ENCODE data around the gene BAZ2B. TPM values are rescaled to one million over a fixed set of nuclear protein-coding genes. Genes with fewer than 3 reads are reported as not detected.
A peak's percentile ranks its signal among the peaks of the same experiment; 100 is the strongest.

The BAZ2B gene
- polyA plus RNA-seq, 2 of the 4 experiments (the other 2 are of a cell fraction), result 19.6 to 50.6 TPM

DNA sequence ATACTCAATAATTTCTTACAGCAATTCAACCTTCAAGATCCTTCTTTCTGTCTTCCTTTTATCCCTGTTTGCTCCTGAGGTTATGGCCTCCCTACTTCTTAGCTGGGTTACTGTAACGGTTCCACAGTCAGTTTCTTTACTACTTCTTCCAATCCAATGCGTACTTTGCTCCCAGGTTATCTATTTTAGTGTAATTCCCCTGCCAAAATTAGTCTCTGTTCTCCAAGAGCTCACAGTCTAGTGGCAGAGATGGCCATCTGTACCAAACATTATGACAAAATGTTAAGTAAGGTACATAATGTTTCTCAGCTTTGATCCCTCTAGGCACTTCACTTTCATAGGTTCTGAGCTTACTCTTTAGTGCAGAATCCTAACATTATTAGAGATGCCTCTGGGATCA lies 244.8 kb downstream of the BAZ2B start:
- no peak for TF ChIP-seq HEYL (CRISPR knock-in tag; IDR thresholded peaks at IDR 0.05)
- no peak for TF ChIP-seq RAD21 (conservative IDR thresholded peaks at IDR 0.05 in 1 of 2, IDR thresholded peaks at IDR 0.05 in 1 of 2)
- no peak for TF ChIP-seq GATA3 (IDR thresholded peaks at IDR 0.05; ENCODE audit: borderline replicate concordance)
- TF ChIP-seq TFCP2L1 (CRISPR knock-in tag; IDR thresholded peaks at IDR 0.05), result no peak
- no peak for TF ChIP-seq HOXB5 (CRISPR knock-in tag; IDR thresholded peaks at IDR 0.05)
- no peak for TF ChIP-seq TP53 (CRISPR knock-in tag; IDR thresholded peaks at IDR 0.05)
- no peak for TF ChIP-seq HOXB13 (CRISPR knock-in tag; IDR thresholded peaks at IDR 0.05; ENCODE audit: low read depth)
- TF ChIP-seq ZSCAN20 (CRISPR knock-in tag; IDR thresholded peaks at IDR 0.05), result no peak
- TF ChIP-seq MYC (IDR thresholded peaks at IDR 0.05; ENCODE audit: borderline replicate concordance, low read length), result no peak
- TF ChIP-seq EP300 (IDR thresholded peaks at IDR 0.05), result no peak
- TF ChIP-seq HOXA7 (CRISPR knock-in tag; IDR thresholded peaks at IDR 0.05), result no peak
- TF ChIP-seq FOXS1 (CRISPR knock-in tag; IDR thresholded peaks at IDR 0.05), result no peak
- Histone ChIP-seq H3K4me2 (no peak overlapping the region), H3K27ac (no peak overlapping the region), H3K4me3 (no peak overlapping the region), H3K9me3 (no peaks in the 10 kb centered on the region), H3K4me1 (no peaks in the 10 kb centered on the region)
- no peak for ATAC-seq
- no peak for FAIRE-seq
- DNase-seq (ENCODE audit: low read depth in 1 of 2, low spot score in 1 of 2), result no peak
- ChIA-PET POLR2A (no interaction called here), CTCF (interaction anchor here (0.7 kb wide), 1 partner anchor 29 kb away, joined by 3 read pairs; no protein-coding TSS in a partner anchor)
- WGBS (ENCODE audit: missing lambda C conversion rate), result 47% methylated on average over 2 of the region's 2 CpGs

DNA sequence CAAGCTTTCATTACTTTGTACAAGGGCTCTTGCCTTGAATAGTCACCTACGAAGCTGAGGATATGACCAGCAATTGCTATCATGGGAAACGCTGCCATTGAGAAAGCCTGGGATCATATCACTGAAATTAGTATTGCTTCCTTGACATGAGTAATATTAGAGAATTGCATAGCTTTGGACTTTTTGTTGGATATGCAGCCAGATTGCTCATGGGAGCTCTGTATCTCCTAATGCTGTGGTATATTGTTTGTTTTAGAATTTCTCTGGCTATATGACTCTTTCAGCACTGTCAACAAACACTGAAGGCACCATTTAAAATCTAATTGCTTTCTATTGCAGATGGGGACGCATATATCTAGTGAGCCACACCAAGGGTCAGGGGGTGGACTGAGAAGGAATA lies 249.8 kb downstream of the BAZ2B start:
- FAIRE-seq, result no peak
- Histone ChIP-seq H3K4me3 (no peak overlapping the region), H3K4me2 (no peak overlapping the region), H3K9me3 (no peaks in the 10 kb centered on the region), H3K27ac (no peak overlapping the region), H3K4me1 (peaks cover 5% of the 10 kb centered on the region; the same call in 1 of the 3 replicates)
- TF ChIP-seq TP53 (CRISPR knock-in tag; IDR thresholded peaks at IDR 0.05) (no peak), GATA3 (IDR thresholded peaks at IDR 0.05; ENCODE audit: borderline replicate concordance) (no peak), RNF2 (IDR thresholded peaks at IDR 0.05; ENCODE audit: borderline replicate concordance, low read depth) (no peak), RFX5 (IDR thresholded peaks at IDR 0.05) (no peak), KDM1A (IDR thresholded peaks at IDR 0.05; ENCODE audit: low read depth) (no peak), CBX2 (IDR thresholded peaks at IDR 0.05; ENCODE audit: borderline replicate concordance, low read depth) (no peak), NR3C1 (IDR thresholded peaks at IDR 0.05) (no peak)
- TF ChIP-seq, protein P1, sequence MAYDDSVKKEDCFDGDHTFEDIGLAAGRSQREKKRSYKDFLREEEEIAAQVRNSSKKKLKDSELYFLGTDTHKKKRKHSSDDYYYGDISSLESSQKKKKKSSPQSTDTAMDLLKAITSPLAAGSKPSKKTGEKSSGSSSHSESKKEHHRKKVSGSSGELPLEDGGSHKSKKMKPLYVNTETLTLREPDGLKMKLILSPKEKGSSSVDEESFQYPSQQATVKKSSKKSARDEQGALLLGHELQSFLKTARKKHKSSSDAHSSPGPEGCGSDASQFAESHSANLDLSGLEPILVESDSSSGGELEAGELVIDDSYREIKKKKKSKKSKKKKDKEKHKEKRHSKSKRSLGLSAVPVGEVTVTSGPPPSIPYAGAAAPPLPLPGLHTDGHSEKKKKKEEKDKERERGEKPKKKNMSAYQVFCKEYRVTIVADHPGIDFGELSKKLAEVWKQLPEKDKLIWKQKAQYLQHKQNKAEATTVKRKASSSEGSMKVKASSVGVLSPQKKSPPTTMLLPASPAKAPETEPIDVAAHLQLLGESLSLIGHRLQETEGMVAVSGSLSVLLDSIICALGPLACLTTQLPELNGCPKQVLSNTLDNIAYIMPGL (CRISPR knock-in tag; IDR thresholded peaks at IDR 0.05; ENCODE audit: borderline replicate concordance), result no peak
- TF ChIP-seq, protein P2, sequence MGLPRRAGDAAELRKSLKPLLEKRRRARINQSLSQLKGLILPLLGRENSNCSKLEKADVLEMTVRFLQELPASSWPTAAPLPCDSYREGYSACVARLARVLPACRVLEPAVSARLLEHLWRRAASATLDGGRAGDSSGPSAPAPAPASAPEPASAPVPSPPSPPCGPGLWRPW (IDR thresholded peaks at IDR 0.05), result no peak
- TF ChIP-seq, protein P3, sequence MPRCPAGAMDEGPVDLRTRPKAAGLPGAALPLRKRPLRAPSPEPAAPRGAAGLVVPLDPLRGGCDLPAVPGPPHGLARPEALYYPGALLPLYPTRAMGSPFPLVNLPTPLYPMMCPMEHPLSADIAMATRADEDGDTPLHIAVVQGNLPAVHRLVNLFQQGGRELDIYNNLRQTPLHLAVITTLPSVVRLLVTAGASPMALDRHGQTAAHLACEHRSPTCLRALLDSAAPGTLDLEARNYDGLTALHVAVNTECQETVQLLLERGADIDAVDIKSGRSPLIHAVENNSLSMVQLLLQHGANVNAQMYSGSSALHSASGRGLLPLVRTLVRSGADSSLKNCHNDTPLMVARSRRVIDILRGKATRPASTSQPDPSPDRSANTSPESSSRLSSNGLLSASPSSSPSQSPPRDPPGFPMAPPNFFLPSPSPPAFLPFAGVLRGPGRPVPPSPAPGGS (IDR thresholded peaks at IDR 0.05), result no peak
- TF ChIP-seq, protein P4, sequence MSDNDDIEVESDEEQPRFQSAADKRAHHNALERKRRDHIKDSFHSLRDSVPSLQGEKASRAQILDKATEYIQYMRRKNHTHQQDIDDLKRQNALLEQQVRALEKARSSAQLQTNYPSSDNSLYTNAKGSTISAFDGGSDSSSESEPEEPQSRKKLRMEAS (IDR thresholded peaks at IDR 0.05), result no peak
- no peak for ATAC-seq
- WGBS (ENCODE audit: missing lambda C conversion rate), result 93% methylated on average over 3 of the region's 3 CpGs
- ChIA-PET POLR2A (no interaction called here), CTCF (no interaction called here)
- no peak for DNase-seq (ENCODE audit: low read depth in 1 of 2, low spot score in 1 of 2)

DNA sequence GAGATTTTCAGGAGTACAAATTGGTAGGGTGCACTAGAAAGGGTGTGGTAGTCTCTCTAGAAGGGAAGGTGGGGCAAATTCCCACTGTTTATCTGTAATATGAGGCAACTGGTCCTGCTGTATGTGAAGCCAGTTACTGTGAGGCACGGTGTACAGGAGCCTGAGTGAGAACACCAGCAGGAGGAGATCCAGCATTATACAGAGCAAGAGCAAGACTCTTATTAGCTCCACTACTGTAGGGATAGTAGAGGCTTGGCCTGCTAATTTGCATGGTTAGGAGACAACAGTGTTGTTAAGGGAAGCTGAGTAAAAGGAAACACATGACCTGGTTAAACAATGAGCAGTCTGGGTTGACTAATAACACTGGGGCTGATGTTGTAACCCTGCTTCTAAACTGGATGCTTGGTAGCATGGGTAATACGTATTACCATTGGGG lies 253.5 kb downstream of the BAZ2B start:
- Histone ChIP-seq H3K4me2 (no peak overlapping the region), H3K4me1 (peaks cover 5% of the 10 kb centered on the region; the same call in 1 of the 3 replicates), H3K4me3 (no peak overlapping the region), H3K9me3 (peaks cover 7% of the 10 kb centered on the region; the same call in 2 of the 3 replicates), H3K27ac (no peak overlapping the region)
- POLR2A ChIA-PET, result no interaction called here
- ATAC-seq (peak; percentile 54 to 59; a peak in 5 of 6 replicates), FAIRE-seq (no peak), DNase-seq (ENCODE audit: low read depth in 1 of 2, low spot score in 1 of 2) (peak in 1 of 2 experiments; percentile 4)
- TF ChIP-seq RARB (CRISPR knock-in tag; IDR thresholded peaks at IDR 0.05) (no peak), CBX2 (IDR thresholded peaks at IDR 0.05; ENCODE audit: borderline replicate concordance, low read depth) (no peak), TP53 (CRISPR knock-in tag; IDR thresholded peaks at IDR 0.05) (no peak), HOXB13 (CRISPR knock-in tag; IDR thresholded peaks at IDR 0.05; ENCODE audit: low read depth) (no peak), ZNF302 (CRISPR knock-in tag; IDR thresholded peaks at IDR 0.05) (no peak), KDM5A (IDR thresholded peaks at IDR 0.05) (no peak), MYC (IDR thresholded peaks at IDR 0.05; ENCODE audit: borderline replicate concordance, low read length) (no peak)
- TF ChIP-seq, protein P2 (IDR thresholded peaks at IDR 0.05), result no peak
- 92% methylated on average over 2 of the region's 2 CpGs for WGBS (ENCODE audit: missing lambda C conversion rate)
- CTCF ChIA-PET, result no interaction called here

All from A549 (cell line).